Measurements from ENCODE around the gene C2CD2L. TPM values are rescaled to one million over a fixed set of nuclear protein-coding genes. Genes with fewer than 3 reads are reported as not detected.

Gene C2CD2L
- total and polyA plus RNA-seq, 2 of the 13 experiments (the other 11 are each of a cell fraction or from before 2014, with no cell fraction given), result 3.7 to 5.5 TPM

DNA sequence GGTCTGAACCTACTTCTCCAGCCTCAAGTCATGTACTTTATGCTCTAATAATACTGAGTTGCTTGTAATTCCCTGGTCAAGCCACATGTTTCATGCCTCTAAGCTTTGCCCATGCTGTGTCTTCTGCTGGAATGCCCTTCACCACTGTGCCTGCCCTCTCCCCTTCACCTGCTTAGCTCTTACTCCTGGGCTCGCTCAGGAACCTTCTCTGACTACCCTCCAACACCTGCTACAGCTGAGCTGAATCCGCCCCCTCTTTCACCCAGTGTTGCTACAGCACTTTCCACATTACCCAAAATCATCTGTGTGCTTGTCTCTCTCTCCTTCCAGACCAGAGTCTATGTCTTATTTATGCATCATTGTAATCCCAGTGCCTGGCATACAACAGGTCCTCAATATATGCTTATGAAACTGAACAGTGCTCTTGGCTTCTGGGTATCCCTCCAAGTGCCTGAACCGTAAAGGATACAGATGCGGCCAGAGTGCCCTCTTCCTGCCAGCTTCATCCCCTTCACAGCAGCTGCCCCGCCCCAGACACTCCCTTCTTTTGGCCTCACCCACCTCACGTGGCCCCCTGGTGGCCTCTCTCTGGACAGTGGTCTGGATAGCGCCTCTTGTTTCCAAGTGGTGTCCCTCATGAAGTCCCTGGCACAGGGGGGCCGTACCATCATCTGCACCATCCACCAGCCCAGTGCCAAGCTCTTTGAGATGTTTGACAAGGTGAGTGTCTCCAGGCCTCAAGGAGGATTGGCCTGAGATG is 48.8 kb downstream of the C2CD2L start (continued):
- TF ChIP-seq, protein P1, sequence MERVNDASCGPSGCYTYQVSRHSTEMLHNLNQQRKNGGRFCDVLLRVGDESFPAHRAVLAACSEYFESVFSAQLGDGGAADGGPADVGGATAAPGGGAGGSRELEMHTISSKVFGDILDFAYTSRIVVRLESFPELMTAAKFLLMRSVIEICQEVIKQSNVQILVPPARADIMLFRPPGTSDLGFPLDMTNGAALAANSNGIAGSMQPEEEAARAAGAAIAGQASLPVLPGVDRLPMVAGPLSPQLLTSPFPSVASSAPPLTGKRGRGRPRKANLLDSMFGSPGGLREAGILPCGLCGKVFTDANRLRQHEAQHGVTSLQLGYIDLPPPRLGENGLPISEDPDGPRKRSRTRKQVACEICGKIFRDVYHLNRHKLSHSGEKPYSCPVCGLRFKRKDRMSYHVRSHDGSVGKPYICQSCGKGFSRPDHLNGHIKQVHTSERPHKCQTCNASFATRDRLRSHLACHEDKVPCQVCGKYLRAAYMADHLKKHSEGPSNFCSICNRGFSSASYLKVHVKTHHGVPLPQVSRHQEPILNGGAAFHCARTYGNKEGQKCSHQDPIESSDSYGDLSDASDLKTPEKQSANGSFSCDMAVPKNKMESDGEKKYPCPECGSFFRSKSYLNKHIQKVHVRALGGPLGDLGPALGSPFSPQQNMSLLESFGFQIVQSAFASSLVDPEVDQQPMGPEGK (CRISPR knock-in tag; IDR thresholded peaks at IDR 0.05), result peak; percentile 30; the same call in 1 of the 2 replicates
- TF ChIP-seq SOX5 (CRISPR knock-in tag; IDR thresholded peaks at IDR 0.05; ENCODE audit: borderline replicate concordance) (no peak), HNRNPL (IDR thresholded peaks at IDR 0.05; ENCODE audit: low read depth, low read length) (0 out of 2 replicates have a peak, but pooled peaks have one; percentile 57), NR1H2 (CRISPR knock-in tag; IDR thresholded peaks at IDR 0.05; ENCODE audit: borderline replicate concordance, low read depth) (no peak), POLR2G (IDR thresholded peaks at IDR 0.05; ENCODE audit: low read depth, low read length) (no peak), ZNF431 (CRISPR knock-in tag; IDR thresholded peaks at IDR 0.05; ENCODE audit: borderline replicate concordance, low read depth) (no peak), POLR2AphosphoS2 (IDR thresholded peaks at IDR 0.05; ENCODE audit: low read depth, low read length) (no peak), SP5 (CRISPR knock-in tag; IDR thresholded peaks at IDR 0.05; ENCODE audit: borderline replicate concordance, low read depth) (peak; percentile 76; the same call in 1 of the 2 replicates), ZNF383 (CRISPR knock-in tag; IDR thresholded peaks at IDR 0.05; ENCODE audit: borderline replicate concordance) (no peak), SPEN (CRISPR knock-in tag; IDR thresholded peaks at IDR 0.05; ENCODE audit: low read depth) (no peak)
- TF ChIP-seq, protein P2, sequence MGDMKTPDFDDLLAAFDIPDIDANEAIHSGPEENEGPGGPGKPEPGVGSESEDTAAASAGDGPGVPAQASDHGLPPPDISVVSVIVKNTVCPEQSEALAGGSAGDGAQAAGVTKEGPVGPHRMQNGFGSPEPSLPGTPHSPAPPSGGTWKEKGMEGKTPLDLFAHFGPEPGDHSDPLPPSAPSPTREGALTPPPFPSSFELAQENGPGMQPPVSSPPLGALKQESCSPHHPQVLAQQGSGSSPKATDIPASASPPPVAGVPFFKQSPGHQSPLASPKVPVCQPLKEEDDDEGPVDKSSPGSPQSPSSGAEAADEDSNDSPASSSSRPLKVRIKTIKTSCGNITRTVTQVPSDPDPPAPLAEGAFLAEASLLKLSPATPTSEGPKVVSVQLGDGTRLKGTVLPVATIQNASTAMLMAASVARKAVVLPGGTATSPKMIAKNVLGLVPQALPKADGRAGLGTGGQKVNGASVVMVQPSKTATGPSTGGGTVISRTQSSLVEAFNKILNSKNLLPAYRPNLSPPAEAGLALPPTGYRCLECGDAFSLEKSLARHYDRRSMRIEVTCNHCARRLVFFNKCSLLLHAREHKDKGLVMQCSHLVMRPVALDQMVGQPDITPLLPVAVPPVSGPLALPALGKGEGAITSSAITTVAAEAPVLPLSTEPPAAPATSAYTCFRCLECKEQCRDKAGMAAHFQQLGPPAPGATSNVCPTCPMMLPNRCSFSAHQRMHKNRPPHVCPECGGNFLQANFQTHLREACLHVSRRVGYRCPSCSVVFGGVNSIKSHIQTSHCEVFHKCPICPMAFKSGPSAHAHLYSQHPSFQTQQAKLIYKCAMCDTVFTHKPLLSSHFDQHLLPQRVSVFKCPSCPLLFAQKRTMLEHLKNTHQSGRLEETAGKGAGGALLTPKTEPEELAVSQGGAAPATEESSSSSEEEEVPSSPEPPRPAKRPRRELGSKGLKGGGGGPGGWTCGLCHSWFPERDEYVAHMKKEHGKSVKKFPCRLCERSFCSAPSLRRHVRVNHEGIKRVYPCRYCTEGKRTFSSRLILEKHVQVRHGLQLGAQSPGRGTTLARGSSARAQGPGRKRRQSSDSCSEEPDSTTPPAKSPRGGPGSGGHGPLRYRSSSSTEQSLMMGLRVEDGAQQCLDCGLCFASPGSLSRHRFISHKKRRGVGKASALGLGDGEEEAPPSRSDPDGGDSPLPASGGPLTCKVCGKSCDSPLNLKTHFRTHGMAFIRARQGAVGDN (CRISPR knock-in tag; IDR thresholded peaks at IDR 0.05), result peak; percentile 25; the same call in 1 of the 2 replicates

Measured in HepG2 (cell line).